Smooth muscle cell of the brain vasculature (primary cell): Measurements from ENCODE around the gene CDKAL1.

Experiments
- DNase-seq: peaks from one replicate; pipeline ENCODE4 v3.0.0-alpha.2; 2012; ENCODE audit warnings: low read depth, low spot score

Gene CDKAL1

GRCh38 chr6:20954315-20954714 is 420.1 kb downstream of the CDKAL1 start:
- DNase-seq: no peak

DNA sequence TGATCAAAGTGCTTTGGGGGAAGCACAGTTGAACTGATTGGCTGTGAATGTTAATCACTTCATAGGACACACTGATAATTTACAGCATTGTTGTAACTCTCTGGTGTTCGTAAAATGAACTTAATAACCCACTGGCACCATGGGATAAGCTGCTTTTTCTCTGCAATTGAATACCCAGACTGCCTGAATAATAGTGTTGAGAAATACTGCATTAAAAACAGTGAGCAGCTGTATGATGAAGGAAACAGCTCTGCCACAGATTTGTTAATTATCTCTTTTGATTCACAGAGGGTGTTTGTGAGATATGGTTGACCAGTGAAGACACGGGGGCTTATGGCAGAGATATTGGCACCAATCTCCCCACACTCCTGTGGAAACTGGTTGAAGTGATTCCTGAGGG is 420.9 kb downstream of the CDKAL1 start:
- no peak for DNase-seq

- DNase-seq: no peak
Measured at GRCh38 chr6:20955751-20956150, 421.5 kb downstream of the CDKAL1 start.

DNA sequence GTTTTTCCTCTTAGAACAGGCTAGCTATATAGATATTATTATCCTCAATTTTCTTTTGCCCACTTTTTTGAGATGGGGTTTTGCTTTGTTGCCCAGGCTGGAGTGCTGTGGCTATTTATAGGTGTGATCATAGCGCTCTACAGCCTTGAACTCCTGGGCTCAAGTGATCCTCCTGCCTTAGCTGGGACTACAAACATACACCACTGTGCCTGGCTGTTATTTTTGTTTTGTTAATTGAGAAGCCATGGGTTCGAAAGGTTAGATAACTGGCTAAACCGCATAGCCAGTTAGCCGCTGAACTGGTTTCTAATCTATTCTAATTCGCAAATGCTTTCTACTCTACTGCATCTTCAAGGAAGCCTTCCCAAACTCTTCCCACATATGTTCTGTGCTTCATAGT is 425.8 kb downstream of the CDKAL1 start:
- no peak for DNase-seq

GRCh38 chr6:20965276-20965675 is 431.0 kb downstream of the CDKAL1 start:
- no peak for DNase-seq

- no peak for DNase-seq
Measured at GRCh38 chr6:20965915-20966314, 431.7 kb downstream of the CDKAL1 start.

- DNase-seq: no peak
Measured at GRCh38 chr6:20969551-20969950, 435.3 kb downstream of the CDKAL1 start.

- no peak for DNase-seq
Measured at GRCh38 chr6:20976391-20976918, 442.2 kb downstream of the CDKAL1 start.

- peak; percentile 26 for DNase-seq
Measured at GRCh38 chr6:20978151-20978614, 443.9 kb downstream of the CDKAL1 start.

DNA sequence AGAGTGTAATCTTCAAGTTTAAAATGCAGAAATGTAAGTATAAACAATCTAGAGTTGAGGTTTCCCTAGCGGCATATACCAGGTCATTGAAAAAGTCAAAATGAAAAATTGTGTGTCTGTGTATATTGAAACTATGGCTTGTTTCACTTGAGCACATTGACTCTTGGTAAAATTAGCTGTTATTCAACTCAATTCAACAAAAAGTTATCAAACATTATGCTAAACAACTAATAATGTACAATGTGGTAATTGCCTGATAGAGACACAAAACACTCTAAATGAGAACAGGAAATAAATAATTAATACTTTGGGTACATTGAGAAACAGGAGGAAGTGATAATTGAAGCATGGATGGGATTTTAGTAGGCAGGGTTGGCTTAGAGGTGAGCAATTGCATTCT is 444.8 kb downstream of the CDKAL1 start:
- no peak for DNase-seq

DNA sequence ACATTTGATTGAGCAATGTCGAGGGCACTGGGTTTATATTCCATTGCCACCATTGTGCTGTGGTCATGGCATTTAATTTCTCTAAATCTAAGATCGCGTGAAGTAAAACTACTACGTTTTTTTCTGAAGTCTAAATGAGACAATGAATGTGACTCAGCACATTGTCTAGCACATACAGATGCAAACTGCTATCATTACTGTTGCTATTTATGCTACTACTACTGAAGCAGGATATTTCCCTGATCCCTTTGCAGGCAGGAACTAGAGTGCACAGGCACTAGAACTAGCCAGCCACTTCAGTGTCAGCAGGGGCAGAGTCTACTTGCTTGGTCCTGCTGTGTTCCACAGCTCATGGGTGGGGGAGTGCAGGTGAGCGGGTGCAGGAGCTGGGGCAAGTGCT is 449.7 kb downstream of the CDKAL1 start:
- DNase-seq: no peak

DNA sequence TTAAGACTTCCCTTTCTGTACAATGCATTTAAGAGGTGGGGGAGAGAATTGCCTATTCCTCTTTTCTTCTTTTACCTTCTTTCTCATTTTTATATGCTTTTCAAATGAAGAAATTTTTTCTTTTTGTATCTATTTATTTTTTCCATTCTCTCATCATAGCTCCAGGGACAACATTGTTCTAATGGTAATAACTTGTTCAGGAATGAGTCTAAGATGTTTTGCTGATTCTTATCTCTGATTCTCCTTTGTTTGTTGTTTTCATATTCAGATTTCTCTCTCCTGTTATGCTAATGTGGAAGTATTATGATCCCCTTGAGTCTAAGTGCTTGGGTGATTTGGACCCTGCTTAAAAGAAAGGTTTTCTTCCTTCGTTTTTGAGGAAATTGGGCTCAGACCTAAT is 451.6 kb downstream of the CDKAL1 start:
- no peak for DNase-seq

- no peak for DNase-seq
Measured at GRCh38 chr6:20991910-20992309, 457.7 kb downstream of the CDKAL1 start.

GRCh38 chr6:20996099-20996498 is 461.8 kb downstream of the CDKAL1 start:
- DNase-seq: no peak

GRCh38 chr6:20997143-20997769 is 463.0 kb downstream of the CDKAL1 start:
- DNase-seq: no peak

- no peak for DNase-seq
Measured at GRCh38 chr6:20997770-20998147, 463.5 kb downstream of the CDKAL1 start.

- DNase-seq: no peak
Measured at GRCh38 chr6:20998748-20999448, 464.6 kb downstream of the CDKAL1 start.

- DNase-seq: no peak
Measured at GRCh38 chr6:21000331-21000801, 466.1 kb downstream of the CDKAL1 start.

DNA sequence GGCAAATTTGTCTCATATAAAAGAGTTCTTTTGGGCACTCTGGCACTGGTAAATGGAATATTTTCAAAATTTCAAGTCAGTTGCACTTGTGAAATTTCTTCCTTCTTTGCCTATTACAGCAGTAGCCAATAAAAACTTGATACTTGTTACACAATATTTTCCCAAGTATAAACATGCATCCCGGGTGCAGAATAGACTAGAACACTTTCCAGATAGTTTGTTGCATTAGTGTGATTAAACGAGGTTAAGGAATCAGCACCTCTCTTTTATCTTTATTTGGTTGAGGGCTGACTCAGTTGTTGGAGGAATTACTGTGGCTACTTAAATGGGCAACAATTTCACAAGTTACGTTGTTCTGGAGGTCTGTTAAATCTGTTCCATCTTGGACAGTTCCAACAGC is 467.5 kb downstream of the CDKAL1 start:
- DNase-seq: no peak

DNA sequence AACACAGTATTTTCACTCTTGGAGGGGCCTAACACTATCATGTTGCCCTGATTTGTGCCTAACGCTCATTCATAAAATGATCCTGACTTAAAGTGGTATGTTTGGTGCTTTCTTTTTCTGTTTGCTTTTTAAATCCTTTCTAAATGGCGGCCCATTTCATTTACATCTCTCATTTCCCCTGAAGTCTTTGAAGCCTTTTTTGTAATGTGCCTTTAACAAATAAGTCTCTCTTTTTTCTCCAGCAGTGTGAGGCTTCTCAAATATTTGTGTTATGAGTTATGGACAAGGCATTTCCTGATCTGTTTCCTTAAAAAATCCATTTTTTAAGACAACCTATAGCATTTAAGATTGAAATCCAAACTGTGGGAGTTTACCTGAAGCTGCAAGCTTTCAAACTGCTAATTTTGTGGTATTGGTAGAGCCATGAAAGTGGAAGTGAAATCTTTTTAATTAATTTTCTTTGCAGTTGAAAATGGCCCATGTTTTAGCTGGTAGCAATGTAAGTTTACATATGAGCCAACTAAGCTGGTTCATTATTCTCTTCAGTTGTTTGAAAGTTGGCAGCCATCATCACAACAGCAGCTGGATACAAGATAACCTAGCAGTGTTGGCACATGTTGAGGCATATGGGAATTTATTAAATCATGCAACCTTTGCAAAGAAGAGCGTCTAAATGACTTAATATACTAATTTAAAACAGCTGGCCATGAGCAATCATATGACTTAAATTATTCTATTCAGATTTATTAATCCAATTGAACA is 469.7 kb downstream of the CDKAL1 start:
- DNase-seq: no peak

- peak; percentile 70 for DNase-seq
Measured at GRCh38 chr6:21005816-21006570, 471.7 kb downstream of the CDKAL1 start.

DNA sequence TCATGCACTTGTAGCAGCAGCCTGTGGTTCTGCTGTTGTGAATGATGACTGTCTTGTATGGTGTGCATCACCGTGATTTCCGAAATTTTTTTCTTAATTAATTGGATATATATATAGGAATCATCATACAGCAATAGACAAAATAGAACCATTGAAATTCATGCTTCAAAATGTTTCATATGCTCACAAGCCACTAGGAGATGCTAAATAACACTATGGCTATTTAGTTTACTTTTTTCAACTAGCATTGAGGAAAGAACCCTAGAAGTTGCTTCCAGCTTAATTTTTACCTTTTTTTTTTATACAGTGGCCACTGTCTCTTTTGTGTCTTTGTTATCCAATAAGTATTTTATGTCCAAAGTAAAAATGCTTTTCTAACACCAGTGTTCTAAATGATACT is 485.4 kb downstream of the CDKAL1 start:
- no peak for DNase-seq
